ENCODE measurements around the gene AFAP1L1.

- TF ChIP-seq POLR2A (IDR thresholded peaks at IDR 0.05) = no peak
- TF ChIP-seq, protein P1, sequence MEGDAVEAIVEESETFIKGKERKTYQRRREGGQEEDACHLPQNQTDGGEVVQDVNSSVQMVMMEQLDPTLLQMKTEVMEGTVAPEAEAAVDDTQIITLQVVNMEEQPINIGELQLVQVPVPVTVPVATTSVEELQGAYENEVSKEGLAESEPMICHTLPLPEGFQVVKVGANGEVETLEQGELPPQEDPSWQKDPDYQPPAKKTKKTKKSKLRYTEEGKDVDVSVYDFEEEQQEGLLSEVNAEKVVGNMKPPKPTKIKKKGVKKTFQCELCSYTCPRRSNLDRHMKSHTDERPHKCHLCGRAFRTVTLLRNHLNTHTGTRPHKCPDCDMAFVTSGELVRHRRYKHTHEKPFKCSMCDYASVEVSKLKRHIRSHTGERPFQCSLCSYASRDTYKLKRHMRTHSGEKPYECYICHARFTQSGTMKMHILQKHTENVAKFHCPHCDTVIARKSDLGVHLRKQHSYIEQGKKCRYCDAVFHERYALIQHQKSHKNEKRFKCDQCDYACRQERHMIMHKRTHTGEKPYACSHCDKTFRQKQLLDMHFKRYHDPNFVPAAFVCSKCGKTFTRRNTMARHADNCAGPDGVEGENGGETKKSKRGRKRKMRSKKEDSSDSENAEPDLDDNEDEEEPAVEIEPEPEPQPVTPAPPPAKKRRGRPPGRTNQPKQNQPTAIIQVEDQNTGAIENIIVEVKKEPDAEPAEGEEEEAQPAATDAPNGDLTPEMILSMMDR (IDR thresholded peaks at IDR 0.05) = no peak
These were observed 39.4 kb downstream of the AFAP1L1 start for GRCh38 chr5:149310947-149311658.
